Esophagus squamous epithelium (tissue), 5 donors: ENCODE data around the gene OTULINL. TPM values are rescaled to one million over a fixed set of nuclear protein-coding genes. Genes with fewer than 3 reads are reported as not detected.

Experiments
- DNase-seq: peaks from one replicate; lab custom pipeline; 2025; lab: John Stamatoyannopoulos, UW
- H3K27ac ChIP-seq, 4 donors: fragments of 200-600 bp; sonication (generic); one replicate each; pipeline ENCODE4 v1.5.1; 2016 to 2019; ENCODE audit warnings: mild to moderate bottlenecking in 1 of 4
- H3K27me3 ChIP-seq, 4 donors: fragments of 200-600 bp; sonication (generic); 1 replicate in 3 of 4; 2 replicates in 1 of 4; pipeline versions ENCODE4 v1.5.1 to v1.6.0; 2017 to 2021; ENCODE audit warnings: antibody characterized with exemption in 1 of 4
- H3K36me3 ChIP-seq, 3 donors: fragments of 200-600 bp; sonication (generic); one replicate each; pipeline ENCODE4 v1.5.1; 2016 to 2019
- H3K4me1 ChIP-seq, 3 donors: fragments of 200-600 bp; sonication (generic); one replicate each; pipeline ENCODE4 v1.5.1; 2017 to 2019
- H3K4me3 ChIP-seq, 4 donors: fragments of 200-600 bp; sonication (generic); 1 replicate in 3 of 4; 2 replicates in 1 of 4; pipeline ENCODE4 v1.5.1; 2016 to 2019; ENCODE audit warnings: mild to moderate bottlenecking in 2 of 4, moderate library complexity in 1 of 4
- H3K9me3 ChIP-seq, 3 donors: fragments of 200-600 bp; sonication (generic); one replicate each; pipeline ENCODE4 v1.5.1; 2016 to 2019
- POLR2A ChIP-seq, 4 donors: fragments of 450-650 bp; IDR thresholded peaks; one replicate each; pipeline ENCODE4 v1.6.1; 2017; ENCODE audit warnings: antibody characterized with exemption in 4 of 4, mild to moderate bottlenecking in 4 of 4, moderate library complexity in 3 of 4
- WGBS, 2 donors: methylation state at CpG; one replicate each; pipeline ENCODE4 v1.1.5; 2018; 5-methylcytosine and 5-hydroxymethylcytosine counted together
- intact Hi-C: fragments of 100-400 bp; cut with DNase I; formaldehyde crosslinking; loops from one replicate; pipeline ENCODE4 v1.15.0; 2022
- total RNA-seq, 4 donors: library from RNA; depleted of rRNA; stranded (reverse); fragments of >200 nt; gene quantifications; one replicate each; pipeline ENCODE4 v1.1.0, GENCODE V29; 2016
- TF ChIP-seq, protein P1 (sequence below), 6 experiments: fragments of 450-650 bp in 4 of 6; fragments of 200-600 bp in 2 of 6; sonication (generic) in 2 of 6; IDR thresholded peaks; one replicate each; pipeline ENCODE4 v1.5.1; 2016 to 2019; ENCODE audit warnings: antibody characterized with exemption in 6 of 6, mild to moderate bottlenecking in 4 of 6, moderate library complexity in 4 of 6
- donor health status: DM: yes; HTN: yes; CAD: no.

Gene OTULINL
- total RNA-seq, 4 donors from 2014 or later = 0.79 to 17.1 (median 4.5) TPM

DNA sequence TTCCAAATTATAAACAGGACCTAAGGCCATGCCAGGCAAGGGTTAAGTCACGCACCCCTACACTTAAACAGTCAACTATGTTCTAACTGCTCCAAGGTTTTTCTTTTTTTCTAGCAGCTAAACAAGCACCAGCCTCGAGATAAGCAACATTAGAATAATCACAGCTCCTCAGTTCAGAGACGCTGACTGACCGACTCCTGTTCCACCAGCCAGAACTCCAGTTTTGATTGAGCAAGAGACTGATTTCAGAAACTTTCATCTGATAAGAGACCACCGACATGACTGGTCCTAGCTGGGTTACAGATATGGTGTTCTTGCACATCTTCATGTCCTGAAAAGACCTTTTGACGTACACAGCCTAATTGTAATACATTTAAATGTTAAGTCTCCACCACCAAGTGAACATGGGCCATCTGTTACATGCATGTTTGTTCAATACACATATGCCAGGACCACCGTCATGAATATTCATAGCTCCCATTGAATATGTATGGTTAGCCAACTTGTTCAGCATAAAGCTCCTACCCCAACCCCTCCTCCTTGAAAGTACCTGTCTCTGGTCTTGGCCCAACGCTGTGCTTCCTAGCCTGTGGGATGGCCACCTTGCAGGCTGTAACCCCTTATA is 23.7 kb upstream of the OTULINL start:
- H3K9me3 ChIP-seq = no peaks in the 10 kb centered on the region
- WGBS, 2 donors = 55 to 61% methylated on average over 7 to 8 of the region's 8 CpGs
- no peak for DNase-seq
- no peaks in the 10 kb centered on the region for H3K36me3 ChIP-seq
- no peak overlapping the region for H3K4me3 ChIP-seq
- intact Hi-C loops = no loop called here
- H3K4me1 ChIP-seq = no peaks in the 10 kb centered on the region
- H3K27me3 ChIP-seq = peaks cover 0 to 7% (median 0%) of the 10 kb centered on the region in 4 donors
- no peak overlapping the region for H3K27ac ChIP-seq
- TF ChIP-seq POLR2A (IDR thresholded peaks at IDR 0.05) = no peak
- TF ChIP-seq, protein P1, sequence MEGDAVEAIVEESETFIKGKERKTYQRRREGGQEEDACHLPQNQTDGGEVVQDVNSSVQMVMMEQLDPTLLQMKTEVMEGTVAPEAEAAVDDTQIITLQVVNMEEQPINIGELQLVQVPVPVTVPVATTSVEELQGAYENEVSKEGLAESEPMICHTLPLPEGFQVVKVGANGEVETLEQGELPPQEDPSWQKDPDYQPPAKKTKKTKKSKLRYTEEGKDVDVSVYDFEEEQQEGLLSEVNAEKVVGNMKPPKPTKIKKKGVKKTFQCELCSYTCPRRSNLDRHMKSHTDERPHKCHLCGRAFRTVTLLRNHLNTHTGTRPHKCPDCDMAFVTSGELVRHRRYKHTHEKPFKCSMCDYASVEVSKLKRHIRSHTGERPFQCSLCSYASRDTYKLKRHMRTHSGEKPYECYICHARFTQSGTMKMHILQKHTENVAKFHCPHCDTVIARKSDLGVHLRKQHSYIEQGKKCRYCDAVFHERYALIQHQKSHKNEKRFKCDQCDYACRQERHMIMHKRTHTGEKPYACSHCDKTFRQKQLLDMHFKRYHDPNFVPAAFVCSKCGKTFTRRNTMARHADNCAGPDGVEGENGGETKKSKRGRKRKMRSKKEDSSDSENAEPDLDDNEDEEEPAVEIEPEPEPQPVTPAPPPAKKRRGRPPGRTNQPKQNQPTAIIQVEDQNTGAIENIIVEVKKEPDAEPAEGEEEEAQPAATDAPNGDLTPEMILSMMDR (IDR thresholded peaks at IDR 0.05) = no peak

- H3K4me3 ChIP-seq = no peak overlapping the region
- no peaks in the 10 kb centered on the region for H3K9me3 ChIP-seq
- H3K4me1 ChIP-seq = no peaks in the 10 kb centered on the region
- no peak overlapping the region for H3K27ac ChIP-seq
- intact Hi-C loops = no loop called here
- H3K27me3 ChIP-seq = no peaks in the 10 kb centered on the region
- no peaks in the 10 kb centered on the region for H3K36me3 ChIP-seq
- TF ChIP-seq POLR2A (IDR thresholded peaks at IDR 0.05) = no peak
- TF ChIP-seq, protein P1 (IDR thresholded peaks at IDR 0.05) = no peak
- no peak for DNase-seq
- 28 to 49% methylated on average over 10 of the region's 10 CpGs for WGBS, 2 donors
These were observed 21.4 kb upstream of the OTULINL start for GRCh38 chr5:14560091-14560595.

- DNase-seq = no peak
- intact Hi-C loops = no loop called here
- no peak overlapping the region for H3K27ac ChIP-seq
- 76 to 86% methylated on average over 3 of the region's 3 CpGs for WGBS, 2 donors
- TF ChIP-seq, protein P1 (IDR thresholded peaks at IDR 0.05) = no peak
- TF ChIP-seq POLR2A (IDR thresholded peaks at IDR 0.05) = no peak
- no peaks in the 10 kb centered on the region for H3K9me3 ChIP-seq
- H3K36me3 ChIP-seq = no peaks in the 10 kb centered on the region
- H3K4me3 ChIP-seq = no peak overlapping the region
- no peaks in the 10 kb centered on the region for H3K4me1 ChIP-seq
- H3K27me3 ChIP-seq = no peaks in the 10 kb centered on the region
These were observed 19.9 kb upstream of the OTULINL start for GRCh38 chr5:14561741-14562140.

DNA sequence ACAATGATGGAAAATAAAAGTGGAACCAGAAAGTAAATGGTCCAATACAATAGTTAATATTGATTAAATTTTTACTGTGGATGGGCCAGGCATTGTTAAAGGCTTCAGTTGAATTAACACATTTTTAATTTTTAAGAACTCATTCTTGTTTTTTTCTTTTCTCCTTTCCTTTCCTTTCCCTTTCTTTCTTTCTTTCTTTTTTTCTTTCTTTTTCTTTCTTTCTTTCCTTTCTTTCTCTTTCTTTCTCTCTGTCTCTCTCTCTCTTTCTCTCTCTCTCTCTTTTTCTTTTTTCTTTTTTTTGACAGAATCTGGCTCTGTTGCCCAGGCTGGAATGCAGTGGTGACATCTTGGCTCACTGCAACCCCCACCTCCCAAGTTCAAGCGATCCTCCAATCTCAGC is 13.3 kb upstream of the OTULINL start:
- Histone ChIP-seq H3K9me3 (no peaks in the 10 kb centered on the region), H3K36me3 (no peaks in the 10 kb centered on the region), H3K27ac (no peak overlapping the region), H3K27me3 (no peaks in the 10 kb centered on the region), H3K4me1 (no peaks in the 10 kb centered on the region), H3K4me3 (no peak overlapping the region)
- 83 to 85% methylated on average over 1 of the region's 1 CpG for WGBS, 2 donors
- intact Hi-C loops = no loop called here
- DNase-seq = no peak
- TF ChIP-seq POLR2A (IDR thresholded peaks at IDR 0.05) = no peak
- TF ChIP-seq, protein P1 (IDR thresholded peaks at IDR 0.05) = no peak

- no peak for DNase-seq
- H3K9me3 ChIP-seq = no peaks in the 10 kb centered on the region
- 54 to 69% methylated on average over 4 of the region's 4 CpGs for WGBS, 2 donors
- intact Hi-C loops = no loop called here
- H3K4me3 ChIP-seq = no peak overlapping the region
- H3K27ac ChIP-seq = no peak overlapping the region
- H3K4me1 ChIP-seq = no peaks in the 10 kb centered on the region
- TF ChIP-seq POLR2A (IDR thresholded peaks at IDR 0.05) = no peak
- TF ChIP-seq, protein P1 (IDR thresholded peaks at IDR 0.05) = no peak
- H3K36me3 ChIP-seq = no peaks in the 10 kb centered on the region
- no peaks in the 10 kb centered on the region for H3K27me3 ChIP-seq
These were observed 11.5 kb upstream of the OTULINL start for GRCh38 chr5:14569948-14570691.
